HepG2 (cell line): ENCODE data around the gene MIDN. TPM values are rescaled to one million over a fixed set of nuclear protein-coding genes. Genes with fewer than 3 reads are reported as not detected.

Experiments used
- GMEB1 ChIP-seq: sonication (generic); formaldehyde crosslinking; IDR thresholded peaks from 2 replicates; pipeline ENCODE4 v1.5.1; 2020; ENCODE audit warnings: missing genetic modification reagents, mild to moderate bottlenecking, borderline replicate concordance
- GRHL1 ChIP-seq: sonication (generic); formaldehyde crosslinking; conservative IDR thresholded peaks from 2 replicates; pipeline ENCODE4 v1.8.0; 2022; ENCODE audit warnings: missing genetic modification reagents
- HINFP ChIP-seq: sonication (generic); formaldehyde crosslinking; IDR thresholded peaks from 2 replicates; pipeline ENCODE4 v1.4.0; 2020; ENCODE audit warnings: low read depth, mild to moderate bottlenecking, missing genetic modification reagents
- HNF4G ChIP-seq, 2 experiments: sonication (generic) in 1 of 2; formaldehyde crosslinking in 1 of 2; IDR thresholded peaks; 2 replicates each; pipeline versions ENCODE4 v1.4.0 to v1.6.1; 2011 to 2020; ENCODE audit warnings: borderline replicate concordance in 2 of 2, low read depth in 2 of 2, mild to moderate bottlenecking in 2 of 2, low read length in 1 of 2, missing genetic modification reagents in 1 of 2, moderate library complexity in 1 of 2
- KLF11 ChIP-seq: IDR thresholded peaks from 2 replicates; pipeline ENCODE4 v1.6.1; 2016; ENCODE audit warnings: missing compliant biosample characterization
- KLF12 ChIP-seq: sonication (generic); formaldehyde crosslinking; IDR thresholded peaks from 2 replicates; pipeline ENCODE4 v1.4.0; 2020; ENCODE audit warnings: missing genetic modification reagents, borderline replicate concordance
- MTERF4 ChIP-seq: sonication (generic); formaldehyde crosslinking; IDR thresholded peaks from 2 replicates; pipeline ENCODE4 v1.8.0; 2023; ENCODE audit warnings: mild to moderate bottlenecking, missing genetic modification reagents
- PHF8 ChIP-seq: sonication (generic); formaldehyde crosslinking; IDR thresholded peaks from 2 replicates; pipeline ENCODE4 v1.5.0; 2020; ENCODE audit warnings: missing genetic modification reagents
- PITX1 ChIP-seq: sonication (generic); formaldehyde crosslinking; IDR thresholded peaks from 2 replicates; pipeline ENCODE4 v1.5.1; 2020; ENCODE audit warnings: mild to moderate bottlenecking, missing genetic modification reagents
- RCOR2 ChIP-seq: IDR thresholded peaks from 2 replicates; pipeline ENCODE4 v1.6.1; 2016; ENCODE audit warnings: missing biosample characterization, missing genetic modification reagents
- SNAPC4 ChIP-seq: sonication (generic); formaldehyde crosslinking; IDR thresholded peaks from 2 replicates; pipeline ENCODE4 v1.4.0; 2020; ENCODE audit warnings: mild to moderate bottlenecking, missing genetic modification reagents
- SP5 ChIP-seq: IDR thresholded peaks from 2 replicates; pipeline ENCODE4 v1.6.1; 2016; ENCODE audit warnings: low read depth, borderline replicate concordance
- ZNF256 ChIP-seq: sonication (generic); formaldehyde crosslinking; conservative IDR thresholded peaks from 2 replicates; pipeline ENCODE4 v1.4.0; 2020; ENCODE audit warnings: missing genetic modification reagents
- ZNF337 ChIP-seq: sonication (generic); formaldehyde crosslinking; IDR thresholded peaks from 2 replicates; pipeline ENCODE4 v1.5.1; 2020; ENCODE audit warnings: missing genetic modification reagents, low read depth, mild to moderate bottlenecking, borderline replicate concordance
- ZNF614 ChIP-seq: IDR thresholded peaks from 2 replicates; pipeline ENCODE4 v1.6.1; 2018; ENCODE audit warnings: missing biosample characterization, missing genetic modification reagents, inconsistent platforms, borderline replicate concordance
- ZNF660 ChIP-seq: sonication (generic); formaldehyde crosslinking; IDR thresholded peaks from 2 replicates; pipeline ENCODE4 v1.5.1; 2020; ENCODE audit warnings: mild to moderate bottlenecking, low read depth, missing genetic modification reagents, borderline replicate concordance
- ZNF776 ChIP-seq: sonication (generic); formaldehyde crosslinking; IDR thresholded peaks from 2 replicates; pipeline ENCODE4 v1.4.0; 2020; ENCODE audit warnings: mild to moderate bottlenecking, missing genetic modification reagents
- ZNF850 ChIP-seq: sonication (generic); formaldehyde crosslinking; conservative IDR thresholded peaks from 2 replicates; pipeline ENCODE4 v1.9.0; 2021; ENCODE audit warnings: mild to moderate bottlenecking, missing genetic modification reagents
- polyA plus RNA-seq, 8 experiments: library from polyadenylated mRNA; depleted of rRNA in 3 of 8; stranded (reverse) in 7 of 8; unstranded in 1 of 8; fragments of >200 nt; fragmentation: Illumina TruSeq in 4 of 8; extraction: Trizol in 4 of 8; gene quantifications; 2 replicates each; pipeline versions ENCODE4 v1.2.1 to v1.2.3, GENCODE V29; 2011 to 2016; ENCODE audit warnings: low read depth in 4 of 8, missing spikeins in 1 of 8, mixed read lengths in 1 of 8; ENCODE audit not compliant: insufficient read depth in 1 of 8
- total RNA-seq, 5 experiments: library from RNA; depleted of rRNA; stranded (reverse); fragments of >200 nt; fragmentation: Illumina TruSeq; extraction: Trizol; gene quantifications; 2 replicates each; pipeline ENCODE4 v1.2.3, GENCODE V29; 2016; ENCODE audit warnings: low read depth in 1 of 5

Gene MIDN
- total and polyA plus RNA-seq, 2 of the 13 experiments (the other 11 are each of a cell fraction or from before 2014, with no cell fraction given): 8.4 to 18.0 TPM

- peak; percentile 63; the same call in 1 of the 2 replicates for TF ChIP-seq SP5 (CRISPR knock-in tag)
- 0 out of 2 replicates have a peak, but pooled peaks have one; percentile 9 for TF ChIP-seq ZNF850 (CRISPR knock-in tag)
- peak; percentile 48; the same call in 1 of the 2 replicates for TF ChIP-seq HNF4G (IDR thresholded peaks at IDR 0.05; ENCODE audit: borderline replicate concordance, low read depth, low read length)
- no peak for TF ChIP-seq HNF4G (CRISPR knock-in tag; IDR thresholded peaks at IDR 0.05; ENCODE audit: borderline replicate concordance, low read depth)
- no peak for TF ChIP-seq MTERF4 (CRISPR knock-in tag)
- no peak for TF ChIP-seq KLF12 (CRISPR knock-in tag)
- TF ChIP-seq KLF11 (CRISPR knock-in tag): no peak
- TF ChIP-seq RCOR2 (CRISPR knock-in tag): no peak
- no peak for TF ChIP-seq ZNF660 (CRISPR knock-in tag)
- no peak for TF ChIP-seq SNAPC4 (CRISPR knock-in tag)
- TF ChIP-seq HINFP (CRISPR knock-in tag): no peak
- no peak for TF ChIP-seq ZNF776
- no peak for TF ChIP-seq ZNF256 (CRISPR knock-in tag)
- peak; percentile 11; the same call in 1 of the 2 replicates for TF ChIP-seq PHF8
- no peak for TF ChIP-seq ZNF614 (CRISPR knock-in tag)
- no peak for TF ChIP-seq PITX1 (CRISPR knock-in tag)
- TF ChIP-seq GRHL1 (CRISPR knock-in tag): no peak
- no peak for TF ChIP-seq GMEB1
- TF ChIP-seq ZNF337 (CRISPR knock-in tag): no peak
These were observed 459 bp downstream of the MIDN start (continued) for GRCh38 chr19:1248786-1249297.
